ENCODE measurements around the gene LIPC.

LIPC gene

GRCh38 chr15:58398071-58398470 is 33.7 kb upstream of the LIPC start:
- no peak overlapping the region for H3K27ac ChIP-seq

GRCh38 chr15:58398643-58399042 is 33.1 kb upstream of the LIPC start:
- TF ChIP-seq, protein P1, sequence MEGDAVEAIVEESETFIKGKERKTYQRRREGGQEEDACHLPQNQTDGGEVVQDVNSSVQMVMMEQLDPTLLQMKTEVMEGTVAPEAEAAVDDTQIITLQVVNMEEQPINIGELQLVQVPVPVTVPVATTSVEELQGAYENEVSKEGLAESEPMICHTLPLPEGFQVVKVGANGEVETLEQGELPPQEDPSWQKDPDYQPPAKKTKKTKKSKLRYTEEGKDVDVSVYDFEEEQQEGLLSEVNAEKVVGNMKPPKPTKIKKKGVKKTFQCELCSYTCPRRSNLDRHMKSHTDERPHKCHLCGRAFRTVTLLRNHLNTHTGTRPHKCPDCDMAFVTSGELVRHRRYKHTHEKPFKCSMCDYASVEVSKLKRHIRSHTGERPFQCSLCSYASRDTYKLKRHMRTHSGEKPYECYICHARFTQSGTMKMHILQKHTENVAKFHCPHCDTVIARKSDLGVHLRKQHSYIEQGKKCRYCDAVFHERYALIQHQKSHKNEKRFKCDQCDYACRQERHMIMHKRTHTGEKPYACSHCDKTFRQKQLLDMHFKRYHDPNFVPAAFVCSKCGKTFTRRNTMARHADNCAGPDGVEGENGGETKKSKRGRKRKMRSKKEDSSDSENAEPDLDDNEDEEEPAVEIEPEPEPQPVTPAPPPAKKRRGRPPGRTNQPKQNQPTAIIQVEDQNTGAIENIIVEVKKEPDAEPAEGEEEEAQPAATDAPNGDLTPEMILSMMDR (IDR thresholded peaks at IDR 0.05): no peak
- TF ChIP-seq ZFX (IDR thresholded peaks at IDR 0.05; ENCODE audit: borderline replicate concordance): no peak
- H3K27ac ChIP-seq: no peak overlapping the region

More at GRCh38 chr15:58398071-58398470, 33.7 kb upstream of the LIPC start:
- no peak for TF ChIP-seq ZFX (IDR thresholded peaks at IDR 0.05; ENCODE audit: borderline replicate concordance)
- TF ChIP-seq, protein P1 (IDR thresholded peaks at IDR 0.05): no peak

DNA sequence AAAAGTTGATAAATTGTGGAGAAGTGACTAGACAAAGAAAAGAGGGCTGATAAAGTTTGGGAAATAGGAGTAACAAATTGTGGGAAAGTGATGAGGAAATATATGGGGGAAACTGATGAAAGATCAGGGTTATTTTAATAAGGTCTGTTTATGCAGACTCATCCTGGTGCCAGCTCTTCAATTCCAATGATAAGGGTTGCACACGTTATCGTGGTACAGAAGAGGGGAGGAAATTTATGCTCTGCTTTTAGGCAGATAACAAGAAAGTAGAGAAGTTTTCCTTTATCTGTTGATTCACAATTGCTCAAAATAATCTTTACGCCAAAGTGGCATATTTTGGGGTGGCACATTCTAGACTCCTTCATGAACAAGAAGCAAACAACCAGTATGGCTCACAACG is 32.1 kb upstream of the LIPC start:
- TF ChIP-seq ZFX (IDR thresholded peaks at IDR 0.05; ENCODE audit: borderline replicate concordance): no peak
- TF ChIP-seq, protein P1 (IDR thresholded peaks at IDR 0.05): no peak
- H3K27ac ChIP-seq: no peak overlapping the region

DNA sequence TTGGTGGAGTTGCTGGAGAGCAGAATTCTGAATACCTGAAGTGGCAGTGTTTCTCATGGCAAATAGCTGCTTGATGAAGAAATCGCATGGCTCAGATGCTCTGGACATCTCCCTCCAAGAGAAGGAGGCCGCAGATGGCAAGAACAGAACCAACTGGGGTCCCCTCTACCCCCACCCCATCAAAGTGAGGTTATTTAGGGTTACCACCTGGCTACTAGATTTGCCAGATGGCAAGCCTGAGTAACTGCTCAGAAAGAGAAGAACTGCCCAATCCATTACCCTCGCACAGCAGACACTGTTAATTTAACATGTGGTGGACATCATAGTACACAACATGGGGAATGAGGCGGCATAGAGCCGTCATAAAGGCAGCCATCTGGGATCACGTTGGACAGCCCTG is 30.5 kb upstream of the LIPC start:
- no peak overlapping the region for H3K27ac ChIP-seq
- no peak for TF ChIP-seq ZFX (IDR thresholded peaks at IDR 0.05; ENCODE audit: borderline replicate concordance)
- TF ChIP-seq, protein P1 (IDR thresholded peaks at IDR 0.05): no peak

GRCh38 chr15:58401991-58402649 is 29.7 kb upstream of the LIPC start:
- TF ChIP-seq ZFX (IDR thresholded peaks at IDR 0.05; ENCODE audit: borderline replicate concordance): no peak
- TF ChIP-seq, protein P1 (IDR thresholded peaks at IDR 0.05): no peak
- no peak overlapping the region for H3K27ac ChIP-seq

DNA sequence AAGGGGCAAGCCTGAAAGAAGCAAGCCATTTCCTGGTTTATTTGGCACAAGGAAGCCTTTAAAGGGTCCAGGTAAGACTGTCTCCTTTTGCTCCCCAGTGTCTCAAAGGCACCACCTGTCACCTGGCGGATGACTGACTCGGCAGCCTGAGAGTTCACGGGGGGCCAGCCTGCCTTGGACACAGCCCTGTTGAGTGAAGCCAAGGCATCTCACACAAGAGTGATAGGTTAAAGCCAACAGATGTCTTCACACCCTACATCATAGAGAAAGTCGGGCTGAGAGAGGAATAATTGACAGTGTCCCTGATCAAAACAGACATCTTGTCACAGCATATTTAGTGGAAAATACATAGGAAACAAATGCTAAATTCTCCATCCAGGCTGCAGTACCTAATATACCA is 28.2 kb upstream of the LIPC start:
- TF ChIP-seq, protein P1 (IDR thresholded peaks at IDR 0.05): no peak
- no peak for TF ChIP-seq ZFX (IDR thresholded peaks at IDR 0.05; ENCODE audit: borderline replicate concordance)
- H3K27ac ChIP-seq: no peak overlapping the region

GRCh38 chr15:58404020-58404419 is 27.8 kb upstream of the LIPC start:
- TF ChIP-seq ZFX (IDR thresholded peaks at IDR 0.05; ENCODE audit: borderline replicate concordance): no peak
- TF ChIP-seq, protein P1 (IDR thresholded peaks at IDR 0.05): no peak

More at GRCh38 chr15:58404020-58404419, 27.8 kb upstream of the LIPC start:
- no peak overlapping the region for H3K27ac ChIP-seq
